ENCODE measurements around the gene ALOX12B. TPM values are rescaled to one million over a fixed set of nuclear protein-coding genes. Genes with fewer than 3 reads are reported as not detected.
"Not testable (repeated sequence)": the region's sequence is repeated elsewhere in the genome, so short reads cannot be mapped to it uniquely, and the experiment has no call there.

The ALOX12B gene
- total RNA-seq, 1 donor from 2014 or later: 0.62 TPM

DNA sequence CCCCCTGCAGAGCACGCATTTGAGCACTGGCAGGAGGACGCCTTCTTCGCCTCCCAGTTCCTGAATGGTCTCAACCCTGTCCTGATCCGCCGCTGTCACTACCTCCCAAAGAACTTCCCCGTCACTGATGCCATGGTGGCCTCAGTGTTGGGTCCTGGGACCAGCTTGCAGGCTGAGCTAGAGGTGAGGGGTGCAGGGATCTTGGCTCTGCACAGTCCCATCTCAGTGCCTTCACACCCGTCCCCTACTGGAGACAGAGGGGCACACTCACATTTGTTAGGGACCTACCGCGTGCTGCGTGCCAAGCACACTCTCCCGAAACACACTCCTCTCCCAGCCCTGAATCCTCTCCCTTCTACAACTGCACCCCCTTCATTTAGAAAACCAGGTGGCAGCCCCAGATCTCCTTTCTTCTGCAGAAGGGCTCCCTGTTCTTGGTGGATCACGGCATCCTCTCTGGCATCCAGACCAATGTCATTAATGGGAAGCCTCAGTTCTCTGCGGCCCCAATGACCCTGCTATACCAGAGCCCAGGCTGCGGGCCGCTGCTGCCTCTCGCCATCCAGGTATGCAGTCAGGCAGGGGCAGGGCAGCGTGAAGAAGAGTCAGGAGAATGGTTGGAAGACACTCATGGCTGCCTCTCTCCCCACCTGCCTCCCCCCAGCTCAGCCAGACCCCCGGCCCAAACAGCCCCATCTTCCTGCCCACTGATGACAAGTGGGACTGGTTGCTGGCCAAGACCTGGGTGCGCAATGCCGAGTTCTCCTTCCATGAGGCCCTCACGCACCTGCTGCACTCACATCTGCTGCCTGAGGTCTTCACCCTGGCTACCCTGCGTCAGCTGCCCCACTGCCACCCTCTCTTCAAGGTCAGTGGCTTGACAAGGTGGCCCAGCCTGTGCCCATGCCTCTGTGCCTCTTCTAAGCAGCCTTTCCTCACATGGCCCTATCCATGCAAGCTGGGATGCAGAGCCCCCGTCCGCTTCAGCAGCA is 42.4 kb downstream of the ALOX12B start:
- no peak for DNase-seq (ENCODE audit: low spot score)

DNA sequence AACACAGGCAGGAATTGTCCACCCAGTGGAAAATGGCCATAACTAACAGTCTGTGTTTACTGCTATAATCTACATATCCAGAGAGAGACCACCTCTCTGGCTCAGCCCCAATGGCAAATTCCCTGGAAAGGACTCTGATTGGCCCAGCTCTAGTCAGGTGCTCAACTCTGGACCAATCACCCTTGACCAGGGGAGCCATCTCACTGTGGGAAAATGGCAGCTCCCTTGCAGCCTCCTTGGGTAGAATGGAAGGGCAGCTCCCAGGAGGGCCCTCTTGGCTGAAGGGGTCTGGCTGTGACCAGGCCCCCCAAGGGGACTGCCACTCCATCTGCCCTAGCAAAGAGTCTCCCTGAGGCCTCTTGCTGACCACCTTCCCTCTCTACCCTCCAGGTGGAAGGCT is 45.5 kb downstream of the ALOX12B start:
- no peak for DNase-seq (ENCODE audit: low spot score)

DNA sequence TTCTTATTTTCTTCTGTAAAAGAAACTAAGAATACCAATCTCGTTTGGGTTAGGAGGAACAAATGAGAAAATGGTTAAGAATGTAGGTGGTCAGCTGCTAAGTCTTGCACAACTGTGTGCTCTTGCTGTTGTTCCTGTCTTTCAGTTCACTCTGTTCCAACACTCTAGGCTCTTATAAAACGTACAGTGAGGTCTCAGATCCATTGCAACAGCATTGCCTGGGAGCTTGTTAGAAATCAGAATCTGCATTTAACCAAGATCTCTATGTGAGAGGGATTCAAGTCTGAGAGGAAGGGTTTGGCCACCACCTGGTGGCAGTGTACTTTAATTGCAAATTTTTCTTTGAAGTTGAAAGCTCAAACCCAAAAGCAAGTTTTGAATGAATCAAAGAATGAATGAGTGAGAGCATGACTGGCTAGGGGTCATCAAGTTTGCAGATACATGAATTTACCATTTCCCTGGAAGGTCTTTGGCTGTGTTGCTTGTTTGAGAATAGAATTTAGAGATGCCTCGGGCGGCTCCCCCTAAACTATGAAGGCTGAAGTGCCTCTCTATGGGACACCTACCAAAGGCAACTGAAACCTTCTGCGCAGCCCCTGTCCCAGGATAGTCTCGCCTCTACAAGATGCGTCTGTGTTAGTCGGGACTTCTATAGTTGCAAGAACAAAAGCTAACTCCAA is 46.1 kb downstream of the ALOX12B start:
- DNase-seq (ENCODE audit: low spot score): no peak

DNA sequence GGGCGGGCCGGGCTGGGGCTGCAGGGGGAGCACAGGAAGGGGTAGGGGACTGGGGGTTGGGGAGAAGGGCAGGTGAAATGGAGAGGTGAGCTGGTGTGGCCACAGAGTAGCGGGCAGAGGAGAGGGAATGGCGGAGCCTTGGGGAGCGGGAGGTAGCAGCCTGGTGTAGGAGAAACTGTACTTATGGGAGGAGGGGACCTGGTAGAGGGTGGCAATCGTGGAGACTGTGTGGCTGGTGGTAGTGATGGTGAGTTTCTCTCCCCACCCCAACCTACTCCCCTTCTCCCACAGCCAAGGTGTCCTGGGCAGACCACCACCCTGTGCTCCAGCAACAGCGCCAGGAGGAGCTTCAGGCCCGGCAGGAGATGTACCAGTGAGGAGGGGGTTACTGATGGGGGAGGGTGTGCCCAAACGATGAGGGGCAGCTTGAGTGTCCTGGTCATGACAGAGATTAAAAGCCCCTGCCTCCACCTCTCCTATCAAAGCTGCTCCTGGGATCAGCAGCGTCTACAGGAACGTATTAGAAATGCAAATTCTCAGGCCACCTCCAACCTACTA is 47.8 kb downstream of the ALOX12B start:
- no peak for DNase-seq (ENCODE audit: low spot score)

- DNase-seq (ENCODE audit: low spot score): no peak
Measured at GRCh38 chr17:8038954-8039610, 48.4 kb downstream of the ALOX12B start, which contains the start of gene ALOX15B. TSS of gene ALOX15B (plus strand) at chr17:8039059. CDS start at chr17:8039156, 97 bp downstream.

GRCh38 chr17:8032442-8032841 is 55.1 kb downstream of the ALOX12B start:
- DNase-seq (ENCODE audit: low spot score): no peak

GRCh38 chr17:8031950-8032349 is 55.6 kb downstream of the ALOX12B start:
- no peak for DNase-seq (ENCODE audit: low spot score)

DNA sequence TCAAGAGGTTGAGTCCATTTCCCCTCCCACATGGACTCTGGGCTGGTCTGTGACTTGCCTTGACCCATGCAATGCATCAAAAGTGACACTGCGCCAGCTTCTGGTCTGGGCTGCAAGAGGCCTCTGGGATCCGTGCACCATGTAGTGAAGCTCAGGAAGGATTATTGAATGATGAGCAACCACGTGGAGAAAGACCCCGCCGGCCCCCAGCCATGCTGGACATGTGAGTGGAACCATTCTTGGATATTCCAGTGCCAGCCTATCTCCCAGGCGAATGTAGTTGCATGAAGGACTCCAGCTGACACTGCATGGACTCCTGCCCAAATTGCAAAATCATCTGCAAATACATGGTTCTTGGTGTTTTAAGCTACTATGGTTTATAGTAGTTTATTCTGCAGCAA is 56.3 kb downstream of the ALOX12B start:
- no peak for DNase-seq (ENCODE audit: low spot score)

DNA sequence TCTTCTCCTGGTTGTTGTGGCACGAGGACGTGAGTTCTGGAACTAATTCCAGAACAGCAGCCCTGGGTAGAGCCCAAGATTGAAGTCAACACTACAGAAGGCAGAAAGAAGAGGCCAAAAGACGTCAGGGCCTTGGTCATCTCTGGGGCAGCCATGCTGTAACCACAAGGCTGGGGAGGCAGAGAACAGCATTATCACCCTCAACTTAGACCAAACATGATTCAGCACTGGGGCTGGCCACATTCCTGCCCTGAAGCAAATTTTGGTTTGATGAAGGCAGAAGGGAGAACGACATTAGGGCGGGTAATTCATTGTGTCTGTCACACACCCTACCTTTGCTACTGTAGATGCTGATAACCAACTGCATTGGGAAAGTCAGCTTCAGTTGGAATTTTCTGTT is 58.4 kb downstream of the ALOX12B start:
- no peak for DNase-seq (ENCODE audit: low spot score)

- no peak for DNase-seq (ENCODE audit: low spot score)
Measured at GRCh38 chr17:8025176-8025911, 62.2 kb downstream of the ALOX12B start.

DNA sequence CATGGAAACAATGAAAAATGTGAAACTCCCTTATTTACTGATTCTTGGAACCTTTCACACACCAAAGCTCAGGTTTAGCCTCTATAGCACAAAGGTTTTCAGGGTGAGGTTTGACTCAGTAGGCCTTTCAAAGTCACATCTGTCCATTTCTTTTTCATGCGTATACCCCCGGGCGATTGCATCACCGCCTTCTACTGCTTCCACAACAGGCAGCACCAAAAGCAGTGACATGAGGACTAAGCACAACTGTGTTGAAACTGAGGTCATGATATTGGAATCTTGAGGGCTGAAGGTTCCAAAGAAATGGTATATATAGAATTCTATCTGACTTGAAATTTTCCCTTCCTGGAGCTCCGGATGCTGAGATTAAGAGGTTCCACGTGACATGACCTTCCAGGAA is 63.4 kb downstream of the ALOX12B start:
- not testable (repeated sequence) for DNase-seq (ENCODE audit: low spot score)

Other genes starting within 250 kb of the ALOX12B start
- 9.9 TPM for gene TMEM88, start 232.7 kb downstream of the ALOX12B start, total RNA-seq
- gene NAA38, start 230.2 kb downstream of the ALOX12B start, total RNA-seq: 98.6 TPM
- 15.7 TPM for gene CYB5D1, start 229.7 kb downstream of the ALOX12B start, total RNA-seq
- gene CHD3, start 198.9 kb downstream of the ALOX12B start, total RNA-seq: 225 TPM
- 2.5 TPM for gene RNF227, start 171.4 kb downstream of the ALOX12B start, total RNA-seq
- 7.9 TPM for gene KCNAB3, start 157.9 kb downstream of the ALOX12B start, total RNA-seq
- 166 TPM for gene TRAPPC1, start 155.8 kb downstream of the ALOX12B start, total RNA-seq
- gene CNTROB, start 155.5 kb downstream of the ALOX12B start, total RNA-seq: 25.6 TPM
- 0.81 TPM for gene GUCY2D, start 85.1 kb downstream of the ALOX12B start, total RNA-seq
- gene ALOX15B, start 48.7 kb downstream of the ALOX12B start, total RNA-seq: 5.3 TPM
- gene ALOXE3, start 30.8 kb upstream of the ALOX12B start, total RNA-seq: 0.44 TPM
- not detected for gene HES7, start 36.4 kb upstream of the ALOX12B start, total RNA-seq
- gene PER1, start 64.7 kb upstream of the ALOX12B start, total RNA-seq: 152 TPM
- gene VAMP2, start 75.2 kb upstream of the ALOX12B start, total RNA-seq: 87.9 TPM
- 17.1 TPM for gene TMEM107, start 88.7 kb upstream of the ALOX12B start, total RNA-seq
- gene BORCS6, start 102.5 kb upstream of the ALOX12B start, total RNA-seq: 7.1 TPM
- gene AURKB, start 122.9 kb upstream of the ALOX12B start, total RNA-seq: 1.9 TPM
- 63.1 TPM for gene CTC1, start 160.3 kb upstream of the ALOX12B start, total RNA-seq
- gene PFAS, start 161.6 kb upstream of the ALOX12B start, total RNA-seq: 82.6 TPM
- 24.6 TPM for gene RANGRF, start 201.0 kb upstream of the ALOX12B start, total RNA-seq
- 12.5 TPM for gene SLC25A35, start 207.7 kb upstream of the ALOX12B start, total RNA-seq
- 28.7 TPM for gene ARHGEF15, start 222.5 kb upstream of the ALOX12B start, total RNA-seq

Data from ureter (tissue), 1 donor.